GM19035 (cell line): Measurements from ENCODE around the gene SNRNP25.

Experiments
- ATAC-seq: cut with Tn5 transposase; IDR thresholded peaks from one replicate; pipeline ENCODE4 v1.9.1; 2021; ENCODE audit not compliant: unreplicated experiment

Gene SNRNP25

GRCh38 chr16:101586-101985, 48.0 kb downstream of the SNRNP25 start:
- ATAC-seq = no peak

- no peak for ATAC-seq
These were observed 48.6 kb downstream of the SNRNP25 start for GRCh38 chr16:102060-102855.

DNA sequence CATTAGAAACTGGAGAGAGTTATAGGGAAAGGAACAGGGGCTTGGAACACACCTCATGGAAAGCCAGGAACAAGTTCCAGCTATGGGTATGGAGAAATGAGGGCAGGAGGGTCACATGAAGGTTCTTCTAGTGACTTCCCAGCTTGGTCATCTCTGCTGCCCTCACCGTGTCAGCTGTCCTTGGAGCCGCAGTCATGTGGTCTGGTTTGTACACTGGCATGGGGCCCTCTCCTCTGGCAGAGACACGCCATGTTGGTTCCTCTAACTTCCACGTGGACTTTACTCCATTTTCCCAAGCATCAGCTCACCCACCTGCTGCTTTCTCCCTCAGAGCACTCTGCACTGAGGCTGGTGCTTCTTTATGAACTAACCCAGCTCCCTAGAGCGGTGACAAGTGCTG, 50.7 kb downstream of the SNRNP25 start:
- no peak for ATAC-seq

DNA sequence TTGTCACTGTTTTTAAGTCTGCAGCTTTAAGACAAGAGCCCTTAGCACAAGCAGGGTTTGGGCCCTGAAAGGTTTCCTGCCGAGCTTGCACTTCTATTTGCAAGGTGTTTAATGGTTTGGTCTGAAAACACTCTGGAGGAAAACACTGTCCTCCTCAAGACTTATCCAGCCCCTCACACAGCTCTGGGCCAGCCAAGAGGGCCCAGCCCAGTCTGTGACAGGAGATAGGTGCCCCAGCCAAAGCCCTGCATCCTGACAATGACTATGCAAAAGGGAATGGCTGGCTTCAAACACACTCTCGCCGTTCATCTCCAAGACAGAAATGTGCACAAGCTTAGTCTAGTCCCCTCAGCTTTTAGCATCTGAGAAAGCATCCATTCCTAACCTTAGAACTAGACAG, 51.3 kb downstream of the SNRNP25 start:
- ATAC-seq = no peak

DNA sequence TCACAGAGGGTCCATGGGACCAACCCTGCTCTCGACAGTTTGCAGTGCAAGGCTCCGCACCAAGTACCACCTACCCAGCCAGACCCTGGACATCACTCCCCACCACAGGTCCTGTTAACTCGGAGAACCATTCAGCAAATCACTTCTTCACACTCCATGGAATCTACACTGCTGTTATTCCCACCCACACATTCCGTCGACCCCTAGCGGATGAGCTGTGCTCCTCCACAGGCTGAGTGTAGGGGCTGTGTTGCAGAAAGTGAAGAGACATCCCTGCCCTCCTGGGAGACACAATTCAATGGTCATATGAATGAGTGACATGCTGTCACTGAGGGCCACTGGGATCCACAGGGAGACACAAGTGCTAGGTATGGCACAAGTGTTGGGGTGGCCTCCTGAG, 51.9 kb downstream of the SNRNP25 start:
- no peak for ATAC-seq

DNA sequence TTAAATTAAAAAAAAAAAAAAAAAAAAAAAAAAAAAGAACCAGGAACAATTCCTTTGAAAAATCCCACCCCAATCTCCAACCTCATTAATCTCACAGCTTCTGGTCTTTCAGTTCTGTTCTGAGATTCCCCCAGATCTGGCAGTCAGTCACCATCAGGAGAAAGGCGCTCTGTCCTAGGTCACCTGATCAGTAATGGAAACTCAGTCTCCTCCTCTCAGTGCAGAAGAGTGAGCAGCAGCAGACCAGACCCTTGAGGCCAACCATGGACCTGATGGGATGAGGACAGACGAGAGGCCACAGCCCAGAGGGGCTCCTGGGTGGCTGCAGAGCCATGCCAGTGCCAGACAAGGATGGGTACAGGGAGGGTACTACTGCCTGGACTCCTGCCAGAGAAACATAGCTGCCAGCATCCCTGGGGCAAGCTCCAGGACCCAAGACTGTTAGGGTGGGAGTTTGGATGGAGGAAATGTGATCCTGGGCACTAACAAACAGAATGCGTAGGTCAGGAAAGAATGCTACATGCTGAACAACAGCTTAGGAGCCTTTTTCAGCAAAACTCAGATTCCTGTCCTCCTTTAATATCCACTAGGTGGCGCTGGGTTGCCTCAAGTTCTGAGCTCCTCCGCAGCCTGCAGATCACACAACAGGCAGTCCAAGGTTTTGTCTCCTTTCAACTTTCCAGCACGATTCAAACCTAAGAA, 53.1 kb downstream of the SNRNP25 start:
- ATAC-seq = no peak
